ENCODE measurements around the gene RABGGTA.

The RABGGTA gene

GRCh38 chr14:24285351-24285750, 14.0 kb upstream of the RABGGTA start:
- H3K4me3 ChIP-seq (ENCODE audit: control insufficient read depth, low read depth, low read length) = no peak overlapping the region
- DNase-seq (ENCODE audit: low read depth) = no peak
- no peak for TF ChIP-seq CTCF (IDR thresholded peaks at IDR 0.05; ENCODE audit: control insufficient read depth, insufficient read depth, low read depth, low read length, missing control alignments)

- TF ChIP-seq CTCF (IDR thresholded peaks at IDR 0.05; ENCODE audit: control insufficient read depth, insufficient read depth, low read depth, low read length, missing control alignments) = no peak
- DNase-seq (ENCODE audit: low read depth) = no peak
- H3K4me3 ChIP-seq (ENCODE audit: control insufficient read depth, low read depth, low read length) = no peak overlapping the region
Observed at GRCh38 chr14:24284501-24285035, 13.2 kb upstream of the RABGGTA start.

GRCh38 chr14:24283796-24284460, 12.5 kb upstream of the RABGGTA start:
- no peak for TF ChIP-seq CTCF (IDR thresholded peaks at IDR 0.05; ENCODE audit: control insufficient read depth, insufficient read depth, low read depth, low read length, missing control alignments)
- no peak for DNase-seq (ENCODE audit: low read depth)
- no peak overlapping the region for H3K4me3 ChIP-seq (ENCODE audit: control insufficient read depth, low read depth, low read length)

DNA sequence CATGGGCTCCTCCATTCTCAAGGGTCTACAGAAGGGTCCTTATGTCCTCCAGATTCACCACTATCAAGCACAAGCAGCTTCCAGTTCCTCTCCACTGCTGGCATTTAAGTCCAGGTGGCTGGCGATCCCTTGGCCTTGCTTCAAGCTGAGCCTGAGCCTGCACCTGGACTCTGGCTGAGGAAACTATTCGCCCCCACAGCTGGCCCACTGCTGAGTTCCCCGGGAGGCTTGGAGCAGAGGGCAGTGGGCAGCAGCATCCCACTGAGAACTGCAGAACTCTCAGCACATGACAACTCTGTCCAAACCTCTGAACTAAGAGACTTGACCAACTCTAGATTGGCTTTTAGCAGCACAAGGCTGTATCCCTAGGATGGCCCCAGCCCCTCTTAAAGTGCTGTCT, 11.3 kb upstream of the RABGGTA start:
- DNase-seq (ENCODE audit: low read depth) = no peak
- H3K4me3 ChIP-seq (ENCODE audit: control insufficient read depth, low read depth, low read length) = no peak overlapping the region
- no peak for TF ChIP-seq CTCF (IDR thresholded peaks at IDR 0.05; ENCODE audit: control insufficient read depth, insufficient read depth, low read depth, low read length, missing control alignments)

- H3K4me3 ChIP-seq (ENCODE audit: control insufficient read depth, low read depth, low read length) = no peak overlapping the region
- no peak for DNase-seq (ENCODE audit: low read depth)
- no peak for TF ChIP-seq CTCF (IDR thresholded peaks at IDR 0.05; ENCODE audit: control insufficient read depth, insufficient read depth, low read depth, low read length, missing control alignments)
Observed at GRCh38 chr14:24281636-24282035, 10.2 kb upstream of the RABGGTA start.

- TF ChIP-seq CTCF (IDR thresholded peaks at IDR 0.05; ENCODE audit: control insufficient read depth, insufficient read depth, low read depth, low read length, missing control alignments) = no peak
- DNase-seq (ENCODE audit: low read depth) = no peak
- no peak overlapping the region for H3K4me3 ChIP-seq (ENCODE audit: control insufficient read depth, low read depth, low read length)
Observed at GRCh38 chr14:24280797-24281460, 9.5 kb upstream of the RABGGTA start.

All from AG09309 (cell line).